ENCODE measurements around the gene APOC3. TPM values are rescaled to one million over a fixed set of nuclear protein-coding genes. Genes with fewer than 3 reads are reported as not detected.
"Not testable (repeated sequence)": the region's sequence is repeated elsewhere in the genome, so short reads cannot be mapped to it uniquely, and the experiment has no call there.

APOC3 gene
- total RNA-seq, 4 donors from 2014 or later: 2.6 to 36.5 TPM; not detected in 2

GRCh38 chr11:116833491-116833815, 3.7 kb downstream of the APOC3 start:
- no peaks in the 10 kb centered on the region for H3K36me3 ChIP-seq
- TF ChIP-seq, protein P1, sequence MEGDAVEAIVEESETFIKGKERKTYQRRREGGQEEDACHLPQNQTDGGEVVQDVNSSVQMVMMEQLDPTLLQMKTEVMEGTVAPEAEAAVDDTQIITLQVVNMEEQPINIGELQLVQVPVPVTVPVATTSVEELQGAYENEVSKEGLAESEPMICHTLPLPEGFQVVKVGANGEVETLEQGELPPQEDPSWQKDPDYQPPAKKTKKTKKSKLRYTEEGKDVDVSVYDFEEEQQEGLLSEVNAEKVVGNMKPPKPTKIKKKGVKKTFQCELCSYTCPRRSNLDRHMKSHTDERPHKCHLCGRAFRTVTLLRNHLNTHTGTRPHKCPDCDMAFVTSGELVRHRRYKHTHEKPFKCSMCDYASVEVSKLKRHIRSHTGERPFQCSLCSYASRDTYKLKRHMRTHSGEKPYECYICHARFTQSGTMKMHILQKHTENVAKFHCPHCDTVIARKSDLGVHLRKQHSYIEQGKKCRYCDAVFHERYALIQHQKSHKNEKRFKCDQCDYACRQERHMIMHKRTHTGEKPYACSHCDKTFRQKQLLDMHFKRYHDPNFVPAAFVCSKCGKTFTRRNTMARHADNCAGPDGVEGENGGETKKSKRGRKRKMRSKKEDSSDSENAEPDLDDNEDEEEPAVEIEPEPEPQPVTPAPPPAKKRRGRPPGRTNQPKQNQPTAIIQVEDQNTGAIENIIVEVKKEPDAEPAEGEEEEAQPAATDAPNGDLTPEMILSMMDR (IDR thresholded peaks at IDR 0.05): no peak
- TF ChIP-seq EP300 (IDR thresholded peaks at IDR 0.05) (no peak), POLR2A (IDR thresholded peaks at IDR 0.05) (no peak), POLR2AphosphoS5 (IDR thresholded peaks at IDR 0.05) (no peak)
- WGBS: 93% methylated on average over 10 of the region's 10 CpGs
- no peak overlapping the region for H3K27ac ChIP-seq
- peaks cover 13% of the 10 kb centered on the region for H3K4me1 ChIP-seq
- no peaks in the 10 kb centered on the region for H3K9me3 ChIP-seq
- DNase-seq (ENCODE audit: low spot score in 2 of 2): no peak
- H3K4me3 ChIP-seq: no peak overlapping the region
- H3K27me3 ChIP-seq: no peaks in the 10 kb centered on the region

GRCh38 chr11:116833816-116834534, 4.3 kb downstream of the APOC3 start:
- WGBS: 86% methylated on average over 12 of the region's 14 CpGs

GRCh38 chr11:116834535-116835041, 4.9 kb downstream of the APOC3 start:
- H3K4me1 ChIP-seq: peaks cover 13% of the 10 kb centered on the region
- H3K4me3 ChIP-seq; DNase-seq (ENCODE audit: low spot score in 2 of 2); H3K9me3 ChIP-seq; H3K27me3 ChIP-seq; H3K36me3 ChIP-seq; H3K27ac ChIP-seq: not testable (repeated sequence)
- WGBS: 80% methylated on average over 13 of the region's 13 CpGs

More at GRCh38 chr11:116833816-116834534, 4.3 kb downstream of the APOC3 start:
- TF ChIP-seq POLR2AphosphoS5 (IDR thresholded peaks at IDR 0.05) (no peak), EP300 (IDR thresholded peaks at IDR 0.05) (no peak), POLR2A (IDR thresholded peaks at IDR 0.05) (no peak)
- TF ChIP-seq, protein P1 (IDR thresholded peaks at IDR 0.05): no peak
- Histone ChIP-seq H3K36me3 (no peaks in the 10 kb centered on the region), H3K27me3 (no peaks in the 10 kb centered on the region), H3K27ac (no peak overlapping the region), H3K4me1 (peaks cover 13% of the 10 kb centered on the region), H3K4me3 (no peak overlapping the region), H3K9me3 (no peaks in the 10 kb centered on the region)
- no peak for DNase-seq (ENCODE audit: low spot score in 2 of 2)

- Histone ChIP-seq H3K27me3 (no peaks in the 10 kb centered on the region), H3K27ac (no peak overlapping the region), H3K9me3 (no peaks in the 10 kb centered on the region), H3K4me1 (peaks cover 13% of the 10 kb centered on the region), H3K36me3 (no peaks in the 10 kb centered on the region), H3K4me3 (peak overlapping the region; percentile 43)
- TF ChIP-seq EP300 (IDR thresholded peaks at IDR 0.05) (no peak), POLR2A (IDR thresholded peaks at IDR 0.05) (no peak), POLR2AphosphoS5 (IDR thresholded peaks at IDR 0.05) (no peak)
- TF ChIP-seq, protein P1 (IDR thresholded peaks at IDR 0.05): no peak
- DNase-seq (ENCODE audit: low spot score in 2 of 2): no peak
- WGBS: 60% methylated on average over 16 of the region's 28 CpGs
These were observed 5.5 kb downstream of the APOC3 start for GRCh38 chr11:116835042-116835772.

DNA sequence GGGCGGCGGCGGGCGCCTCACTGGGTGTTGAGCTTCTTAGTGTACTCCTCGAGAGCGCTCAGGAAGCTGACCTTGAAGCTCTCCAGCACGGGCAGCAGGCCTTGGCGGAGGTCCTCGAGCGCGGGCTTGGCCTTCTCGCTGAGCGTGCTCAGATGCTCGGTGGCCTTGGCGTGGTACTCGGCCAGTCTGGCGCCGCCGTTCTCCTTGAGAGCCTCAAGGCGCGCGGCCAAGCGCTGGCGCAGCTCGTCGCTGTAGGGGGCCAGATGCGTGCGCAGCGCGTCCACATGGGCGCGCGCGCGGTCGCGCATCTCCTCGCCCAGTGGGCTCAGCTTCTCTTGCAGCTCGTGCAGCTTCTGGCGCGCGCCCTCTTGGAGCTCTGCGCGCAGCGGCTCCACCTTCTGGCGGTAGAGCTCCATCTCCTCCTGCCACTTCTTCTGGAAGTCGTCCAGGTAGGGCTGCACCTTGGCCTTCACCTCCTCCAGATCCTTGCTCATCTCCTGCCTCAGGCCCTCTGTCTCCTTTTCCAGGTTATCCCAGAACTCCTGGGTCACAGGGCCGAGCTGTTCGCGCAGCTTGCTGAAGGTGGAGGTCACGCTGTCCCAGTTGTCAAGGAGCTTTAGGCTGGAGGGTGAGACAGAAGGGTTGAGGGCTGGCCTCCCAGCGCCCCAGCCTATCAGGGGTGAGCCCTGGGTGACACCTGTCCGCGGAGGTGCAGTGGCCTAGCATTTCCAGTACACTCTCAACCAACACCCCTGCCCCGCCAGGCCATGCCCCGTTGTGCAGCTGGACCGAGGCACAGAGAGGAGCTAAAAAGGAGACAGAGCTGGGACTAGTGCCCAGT, 6.3 kb downstream of the APOC3 start:
- peak in 1 of 2 donors; percentile 79 for DNase-seq (ENCODE audit: low spot score in 2 of 2)
- Histone ChIP-seq H3K27ac (no peak overlapping the region), H3K36me3 (no peaks in the 10 kb centered on the region), H3K27me3 (no peaks in the 10 kb centered on the region), H3K9me3 (no peaks in the 10 kb centered on the region), H3K4me1 (peaks cover 13% of the 10 kb centered on the region), H3K4me3 (peak overlapping the region; percentile 43)
- no peak for TF ChIP-seq EP300 (IDR thresholded peaks at IDR 0.05)
- TF ChIP-seq, protein P1 (IDR thresholded peaks at IDR 0.05): peak in 1 of 2 donors; percentile 60
- peak in 1 of 3 donors; percentile 71 for TF ChIP-seq POLR2AphosphoS5 (IDR thresholded peaks at IDR 0.05)
- TF ChIP-seq POLR2A (IDR thresholded peaks at IDR 0.05): no peak
- 36% methylated on average over 15 of the region's 57 CpGs for WGBS
